Activated CD8-positive, alpha-beta T cell treated with anti-CD3 and anti-CD28 coated beads, Interleukin-2, amount 10 ng/mL, durations not matched to agents 7 days and 5 days (primary cell): ENCODE measurements around the gene LRBA. TPM values are rescaled to one million over a fixed set of nuclear protein-coding genes. Genes with fewer than 3 reads are reported as not detected.
"Not testable (repeated sequence)": the region's sequence is repeated elsewhere in the genome, so short reads cannot be mapped to it uniquely, and the experiment has no call there.

Experiments used
- ATAC-seq: fragments of 150-1000 bp; cut with Tn5 transposase; one replicate; pipeline ENCODE4 v1.10.0; 2021; ENCODE audit warnings: moderate library complexity
- CTCF ChIA-PET: fragments of 350-600 bp; sonication (Branson Sonifier 250); formaldehyde crosslinking; loops from one replicate; lab custom pipeline; 2021; ENCODE audit warnings: antibody characterized with exemption; lab: Charles Lee
- POLR2A ChIA-PET: fragments of 350-600 bp; sonication (Branson Sonifier 250); formaldehyde crosslinking; loops from one replicate; lab custom pipeline; 2021; ENCODE audit warnings: antibody characterized with exemption; lab: Charles Lee
- DNase-seq: peaks from one replicate; pipeline ENCODE4 v3.0.0-alpha.2; 2020
- H3K27ac Mint-ChIP-seq: one replicate; pipeline ENCODE4 v1.8.0; 2021; ENCODE audit warnings: mild to moderate bottlenecking, mixed read lengths
- H3K27me3 Mint-ChIP-seq: one replicate; pipeline ENCODE4 v1.8.0; 2021; ENCODE audit warnings: low read depth, mixed read lengths
- H3K36me3 Mint-ChIP-seq: one replicate; pipeline ENCODE4 v1.8.0; 2021; ENCODE audit warnings: low read depth, mixed read lengths
- H3K4me1 Mint-ChIP-seq: one replicate; pipeline ENCODE4 v1.8.0; 2021; ENCODE audit warnings: low read depth, mixed read lengths
- H3K4me3 Mint-ChIP-seq: one replicate; pipeline ENCODE4 v1.8.0; 2021; ENCODE audit warnings: mild to moderate bottlenecking, mixed read lengths
- H3K9me3 Mint-ChIP-seq: one replicate; pipeline ENCODE4 v1.8.0; 2022; ENCODE audit warnings: mixed read lengths; ENCODE audit not compliant: insufficient read depth
- total RNA-seq, 2 experiments: library from RNA; stranded (reverse); gene quantifications; one replicate each; pipeline ENCODE4 v1.2.3, GENCODE V29; 2021

LRBA gene
- total RNA-seq, 2 experiments from 2014 or later, result 43.3 to 44.5 TPM

GRCh38 chr4:150938873-150939499 is 76.1 kb downstream of the LRBA start:
- ATAC-seq, result no peak
- H3K4me3 Mint-ChIP-seq, result no peak overlapping the region
- H3K36me3 Mint-ChIP-seq, result peaks cover 3% of the 10 kb centered on the region
- no peak overlapping the region for H3K27ac Mint-ChIP-seq
- no peaks in the 10 kb centered on the region for H3K27me3 Mint-ChIP-seq
- H3K4me1 Mint-ChIP-seq, result peaks cover 11% of the 10 kb centered on the region
- POLR2A ChIA-PET, result no interaction called here
- no peak for DNase-seq
- CTCF ChIA-PET, result no interaction called here
- no peaks in the 10 kb centered on the region for H3K9me3 Mint-ChIP-seq

- CTCF ChIA-PET, result interaction anchor here (1.0 kb wide), 1 partner anchor 10 kb away, joined by 3 read pairs; no protein-coding TSS in a partner anchor
- H3K36me3 Mint-ChIP-seq, result peaks cover under 1% of the 10 kb centered on the region
These were observed 76.7 kb downstream of the LRBA start for GRCh38 chr4:150938417-150938816.

GRCh38 chr4:150934022-150934421 is 81.1 kb downstream of the LRBA start:
- Mint-ChIP-seq H3K27ac (no peak overlapping the region), H3K9me3 (no peaks in the 10 kb centered on the region), H3K4me1 (peaks cover 2% of the 10 kb centered on the region), H3K4me3 (no peak overlapping the region), H3K36me3 (peaks cover 2% of the 10 kb centered on the region), H3K27me3 (no peaks in the 10 kb centered on the region)
- CTCF ChIA-PET, result no interaction called here
- DNase-seq (no peak), ATAC-seq (no peak)
- POLR2A ChIA-PET, result no interaction called here

More at GRCh38 chr4:150938417-150938816, 76.7 kb downstream of the LRBA start:
- POLR2A ChIA-PET, result no interaction called here
- no peak for DNase-seq
- Mint-ChIP-seq H3K4me3 (no peak overlapping the region), H3K4me1 (peaks cover 11% of the 10 kb centered on the region), H3K9me3 (no peaks in the 10 kb centered on the region), H3K27me3 (no peaks in the 10 kb centered on the region), H3K27ac (no peak overlapping the region)
- ATAC-seq, result no peak

- CTCF ChIA-PET, result no interaction called here
- Mint-ChIP-seq H3K36me3 (peaks cover 11% of the 10 kb centered on the region), H3K27ac (no peak overlapping the region)
These were observed 83.3 kb downstream of the LRBA start for GRCh38 chr4:150931796-150932195.

GRCh38 chr4:150931005-150931404 is 84.1 kb downstream of the LRBA start:
- no peaks in the 10 kb centered on the region for H3K4me1 Mint-ChIP-seq
- ATAC-seq (no peak), DNase-seq (no peak)
- H3K4me3 Mint-ChIP-seq, result no peak overlapping the region
- H3K36me3 Mint-ChIP-seq, result peaks cover 15% of the 10 kb centered on the region
- ChIA-PET POLR2A (no interaction called here), CTCF (no interaction called here)
- H3K27ac Mint-ChIP-seq, result no peak overlapping the region
- H3K9me3 Mint-ChIP-seq, result no peaks in the 10 kb centered on the region
- H3K27me3 Mint-ChIP-seq, result no peaks in the 10 kb centered on the region

More at GRCh38 chr4:150931796-150932195, 83.3 kb downstream of the LRBA start:
- no peaks in the 10 kb centered on the region for H3K4me1 Mint-ChIP-seq
- POLR2A ChIA-PET, result no interaction called here
- DNase-seq (no peak), ATAC-seq (no peak)
- no peaks in the 10 kb centered on the region for H3K9me3 Mint-ChIP-seq
- H3K27me3 Mint-ChIP-seq, result no peaks in the 10 kb centered on the region
- H3K4me3 Mint-ChIP-seq, result no peak overlapping the region

- POLR2A ChIA-PET, result no interaction called here
- Mint-ChIP-seq H3K4me3 (no peak overlapping the region), H3K36me3 (peaks cover 27% of the 10 kb centered on the region)
These were observed 91.1 kb downstream of the LRBA start for GRCh38 chr4:150923945-150924344.

GRCh38 chr4:150921486-150921885 is 93.6 kb downstream of the LRBA start:
- POLR2A ChIA-PET, DNase-seq, H3K9me3 Mint-ChIP-seq, CTCF ChIA-PET, H3K4me1 Mint-ChIP-seq, ATAC-seq, H3K27me3 Mint-ChIP-seq, H3K4me3 Mint-ChIP-seq, H3K27ac Mint-ChIP-seq: not testable (repeated sequence)
- H3K36me3 Mint-ChIP-seq, result peaks cover 23% of the 10 kb centered on the region

More at GRCh38 chr4:150923945-150924344, 91.1 kb downstream of the LRBA start:
- Mint-ChIP-seq H3K27me3 (no peaks in the 10 kb centered on the region), H3K4me1 (no peaks in the 10 kb centered on the region), H3K9me3 (no peaks in the 10 kb centered on the region), H3K27ac (no peak overlapping the region)
- ATAC-seq (no peak), DNase-seq (no peak)
- CTCF ChIA-PET, result no interaction called here

- H3K27me3 Mint-ChIP-seq, H3K27ac Mint-ChIP-seq, ATAC-seq, H3K4me1 Mint-ChIP-seq, DNase-seq, CTCF ChIA-PET, H3K9me3 Mint-ChIP-seq, H3K4me3 Mint-ChIP-seq, POLR2A ChIA-PET: not testable (repeated sequence)
- peaks cover 31% of the 10 kb centered on the region for H3K36me3 Mint-ChIP-seq
These were observed 96.5 kb downstream of the LRBA start for GRCh38 chr4:150918562-150918961.

GRCh38 chr4:150911326-150911725 is 103.8 kb downstream of the LRBA start:
- ATAC-seq (no peak), DNase-seq (no peak)
- Mint-ChIP-seq H3K9me3 (peaks cover 32% of the 10 kb centered on the region), H3K27me3 (no peaks in the 10 kb centered on the region), H3K36me3 (peaks cover 80% of the 10 kb centered on the region), H3K27ac (no peak overlapping the region), H3K4me3 (no peak overlapping the region), H3K4me1 (peaks cover 17% of the 10 kb centered on the region)
- ChIA-PET POLR2A (no interaction called here), CTCF (no interaction called here)

GRCh38 chr4:150909116-150909515 is 106.0 kb downstream of the LRBA start:
- POLR2A ChIA-PET, result interaction anchor here (1.1 kb wide), 1 partner anchor 191 kb away, joined by 3 read pairs; no protein-coding TSS in a partner anchor
- no peak overlapping the region for H3K27ac Mint-ChIP-seq
- H3K36me3 Mint-ChIP-seq, result peaks cover 81% of the 10 kb centered on the region
- CTCF ChIA-PET, result no interaction called here
- no peaks in the 10 kb centered on the region for H3K27me3 Mint-ChIP-seq
- peaks cover 17% of the 10 kb centered on the region for H3K4me1 Mint-ChIP-seq
- ATAC-seq (no peak), DNase-seq (no peak)
- H3K9me3 Mint-ChIP-seq, result peaks cover 32% of the 10 kb centered on the region
- H3K4me3 Mint-ChIP-seq, result no peak overlapping the region

GRCh38 chr4:150906987-150907633 is 108.0 kb downstream of the LRBA start:
- Mint-ChIP-seq H3K27ac (no peak overlapping the region), H3K4me1 (peaks cover 17% of the 10 kb centered on the region), H3K9me3 (peaks cover 27% of the 10 kb centered on the region), H3K36me3 (peaks cover 81% of the 10 kb centered on the region), H3K4me3 (no peak overlapping the region), H3K27me3 (no peaks in the 10 kb centered on the region)
- ATAC-seq (no peak), DNase-seq (no peak)
- POLR2A ChIA-PET, result no interaction called here
- CTCF ChIA-PET, result no interaction called here

GRCh38 chr4:150904671-150905070 is 110.4 kb downstream of the LRBA start:
- Mint-ChIP-seq H3K36me3 (peaks cover 68% of the 10 kb centered on the region), H3K27ac (no peak overlapping the region), H3K9me3 (peaks cover 3% of the 10 kb centered on the region), H3K4me3 (no peak overlapping the region), H3K27me3 (no peaks in the 10 kb centered on the region), H3K4me1 (peaks cover 12% of the 10 kb centered on the region)
- no peak for ATAC-seq
- POLR2A ChIA-PET, result no interaction called here
- no peak for DNase-seq
- CTCF ChIA-PET, result no interaction called here
